ENCODE results near the gene ANTXRL. TPM values are rescaled to one million over a fixed set of nuclear protein-coding genes. Genes with fewer than 3 reads are reported as not detected.
"Not testable (repeated sequence)": the region's sequence is repeated elsewhere in the genome, so short reads cannot be mapped to it uniquely, and the experiment has no call there.

Gene ANTXRL
- total RNA-seq, 1 experiment from 2014 or later, result not detected

- no peak for DNase-seq (ENCODE audit: low spot score)
These were observed 44.1 kb downstream of the ANTXRL start for GRCh38 chr10:46330894-46331293.

GRCh38 chr10:46365484-46365883 is 78.7 kb downstream of the ANTXRL start:
- not testable (repeated sequence) for DNase-seq (ENCODE audit: low spot score)

GRCh38 chr10:46367209-46367608 is 80.4 kb downstream of the ANTXRL start:
- not testable (repeated sequence) for DNase-seq (ENCODE audit: low spot score)

- DNase-seq (ENCODE audit: low spot score), result not testable (repeated sequence)
These were observed 81.0 kb downstream of the ANTXRL start for GRCh38 chr10:46367666-46368240.

GRCh38 chr10:46368956-46369355 is 82.2 kb downstream of the ANTXRL start:
- DNase-seq (ENCODE audit: low spot score), result not testable (repeated sequence)

- DNase-seq (ENCODE audit: low spot score), result not testable (repeated sequence)
These were observed 87.6 kb downstream of the ANTXRL start for GRCh38 chr10:46374410-46374809.

- not testable (repeated sequence) for DNase-seq (ENCODE audit: low spot score)
These were observed 88.6 kb downstream of the ANTXRL start, which contains the start of gene ANXA8L1 for GRCh38 chr10:46375406-46375805. Gene ANXA8L1, plus strand, starts transcription at chr10:46375776. Its CDS starts 76 bp downstream, at chr10:46375852.

GRCh38 chr10:46377022-46377421 is 90.2 kb downstream of the ANTXRL start:
- not testable (repeated sequence) for DNase-seq (ENCODE audit: low spot score)

- not testable (repeated sequence) for DNase-seq (ENCODE audit: low spot score)
These were observed 90.9 kb downstream of the ANTXRL start for GRCh38 chr10:46377651-46378050.

GRCh38 chr10:46378108-46378507 is 91.3 kb downstream of the ANTXRL start:
- not testable (repeated sequence) for DNase-seq (ENCODE audit: low spot score)

- not testable (repeated sequence) for DNase-seq (ENCODE audit: low spot score)
These were observed 92.5 kb downstream of the ANTXRL start for GRCh38 chr10:46379233-46379848.

Other genes with a start within 250 kb of the ANTXRL start
- gene MSMB, start 240.7 kb upstream of the ANTXRL start, total RNA-seq (2014; rRNA removed; shearing (Covaris generic)), result not detected in 2 replicates
- gene ANXA8L1, start 88.8 kb downstream of the ANTXRL start, total RNA-seq (2014; rRNA removed; shearing (Covaris generic)), result not detected in 2 replicates
- gene NPY4R, start 179.0 kb downstream of the ANTXRL start, total RNA-seq (2014; rRNA removed; shearing (Covaris generic)), result 0.15 TPM in 1 of 2 replicates, not detected in the other

Data from HT-29 (cell line).